Measurements from ENCODE around the gene EXOSC2.

EXOSC2 gene

DNA sequence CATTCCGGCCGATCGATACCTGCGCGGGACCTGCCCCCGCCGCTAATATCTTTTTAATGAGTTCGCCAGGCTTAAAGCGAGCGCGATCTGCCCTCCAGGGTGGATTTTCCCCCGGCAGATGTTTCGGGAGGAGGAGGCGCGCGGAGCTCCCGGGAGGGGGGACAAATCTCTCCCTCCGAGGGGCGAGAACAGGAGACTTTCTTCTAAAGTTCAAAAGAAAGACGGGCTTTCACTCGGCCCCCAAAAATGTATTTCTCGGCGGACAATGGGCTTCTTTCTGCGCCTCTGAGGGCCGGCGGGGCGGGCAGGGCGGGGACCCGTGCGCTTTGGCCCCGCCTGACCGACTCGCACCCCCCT, 33.3 kb upstream of the EXOSC2 start:
- TF ChIP-seq CTCF (IDR thresholded peaks at IDR 0.05; ENCODE audit: insufficient read depth, missing control alignments): no peak
- FAIRE-seq (no peak), DNase-seq (ENCODE audit: insufficient read length, low spot score) (no peak)

DNA sequence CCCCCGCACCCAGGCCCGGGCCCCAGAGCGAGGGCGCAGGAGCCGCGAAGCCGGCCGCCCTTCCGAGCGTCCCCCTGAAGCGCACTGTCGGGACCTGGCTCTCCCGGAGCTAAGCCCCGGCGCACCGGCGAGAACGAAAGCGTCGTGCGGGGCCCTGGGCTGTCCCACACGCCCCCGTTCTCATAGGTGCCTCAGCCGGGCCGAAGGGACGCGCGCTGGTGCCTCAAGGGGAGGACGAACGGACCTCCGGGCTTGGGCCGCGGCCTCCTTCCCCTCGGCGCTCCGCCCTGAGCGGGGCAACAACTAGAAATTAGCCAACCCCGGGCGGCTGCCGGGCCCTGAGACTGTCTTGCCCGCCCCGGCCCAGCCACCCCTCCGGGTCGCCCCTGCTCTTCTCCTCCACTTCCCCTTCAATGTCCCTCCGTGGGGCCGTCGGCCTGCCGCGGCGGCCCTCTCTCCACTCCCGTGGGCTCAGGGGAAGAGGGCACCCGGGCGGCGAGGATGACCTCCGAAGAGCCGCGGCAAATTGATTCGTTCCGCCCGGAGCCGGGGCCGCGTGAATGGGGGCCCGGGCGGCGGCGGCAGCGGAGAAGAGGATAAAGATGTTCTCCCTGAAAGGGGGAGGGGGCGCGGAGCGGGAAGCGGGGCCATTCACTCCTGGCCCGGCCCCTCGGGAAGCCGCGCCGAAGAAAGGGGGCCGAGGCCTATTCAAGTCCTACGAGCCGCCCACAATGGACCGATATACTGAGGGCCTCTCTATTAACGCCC, 32.7 kb upstream of the EXOSC2 start:
- no peak for FAIRE-seq
- no peak for TF ChIP-seq CTCF (IDR thresholded peaks at IDR 0.05; ENCODE audit: insufficient read depth, missing control alignments)
- DNase-seq (ENCODE audit: insufficient read length, low spot score): no peak

GRCh38 chr9:130661451-130662098, 32.0 kb upstream of the EXOSC2 start:
- DNase-seq (ENCODE audit: insufficient read length, low spot score) (no peak), FAIRE-seq (no peak)
- no peak for TF ChIP-seq CTCF (IDR thresholded peaks at IDR 0.05; ENCODE audit: insufficient read depth, missing control alignments)

DNA sequence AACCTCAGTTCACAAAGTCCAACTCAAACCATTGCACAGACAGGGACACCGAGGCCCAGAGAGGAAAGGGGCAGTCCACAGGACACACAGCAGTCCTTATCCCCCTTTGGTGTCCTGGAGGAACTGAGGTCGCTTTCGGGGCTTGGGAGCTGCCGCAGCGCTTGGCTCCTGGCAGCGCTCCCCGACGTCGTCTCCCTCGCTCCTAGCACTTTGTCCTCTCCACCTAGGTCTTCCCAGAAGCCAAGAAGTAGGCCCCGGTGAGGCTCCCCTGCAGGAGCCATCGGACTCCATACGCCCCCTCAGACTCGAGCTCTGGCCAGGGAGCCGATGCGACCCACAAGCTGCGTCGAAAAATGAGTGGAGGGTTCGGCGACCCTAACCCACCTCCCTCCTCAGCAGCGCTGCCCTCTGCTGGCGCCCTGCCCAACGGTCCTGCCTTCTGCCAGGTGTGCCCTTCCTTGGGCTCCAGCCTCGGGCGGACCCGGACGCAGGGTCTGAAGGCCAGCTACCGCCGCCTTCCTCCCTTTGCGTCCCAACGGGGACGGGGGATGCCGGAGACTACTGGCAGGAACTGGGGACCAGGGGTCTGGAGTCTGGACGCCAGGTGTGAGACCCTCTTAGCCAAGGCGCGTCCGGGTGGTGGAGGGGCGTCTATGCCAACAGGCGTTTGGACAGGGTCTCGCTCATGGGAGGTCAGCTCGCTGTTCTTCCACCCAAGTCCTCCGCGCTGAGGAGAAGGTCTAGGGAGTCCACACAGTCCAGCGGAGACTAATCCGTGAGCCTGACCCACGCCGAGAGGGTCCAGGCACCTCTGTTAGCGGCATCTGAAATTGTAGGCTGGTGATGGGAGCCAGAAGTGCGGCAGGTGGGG, 31.2 kb upstream of the EXOSC2 start:
- no peak for TF ChIP-seq CTCF (IDR thresholded peaks at IDR 0.05; ENCODE audit: insufficient read depth, missing control alignments)
- FAIRE-seq: no peak

DNA sequence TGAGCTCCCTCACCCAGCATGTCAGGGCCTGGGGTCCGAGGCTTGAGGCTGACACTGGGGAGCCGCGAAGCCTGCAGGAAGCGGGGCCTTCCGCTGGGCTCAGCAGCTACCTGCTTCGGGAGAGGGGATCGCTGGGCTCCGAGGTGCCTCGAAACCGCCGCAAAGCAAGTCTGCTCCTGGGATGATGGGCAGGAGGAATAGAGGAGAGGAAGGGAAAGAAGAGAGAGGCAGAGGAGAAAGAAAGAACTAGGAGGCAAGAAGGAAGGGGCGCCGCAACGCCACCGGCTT, 30.7 kb upstream of the EXOSC2 start:
- no peak for DNase-seq (ENCODE audit: insufficient read length, low spot score)
- no peak for FAIRE-seq
- TF ChIP-seq CTCF (IDR thresholded peaks at IDR 0.05; ENCODE audit: insufficient read depth, missing control alignments): no peak

More for the DNA sequence above, 31.2 kb upstream of the EXOSC2 start:
- no peak for DNase-seq (ENCODE audit: insufficient read length, low spot score)

DNA sequence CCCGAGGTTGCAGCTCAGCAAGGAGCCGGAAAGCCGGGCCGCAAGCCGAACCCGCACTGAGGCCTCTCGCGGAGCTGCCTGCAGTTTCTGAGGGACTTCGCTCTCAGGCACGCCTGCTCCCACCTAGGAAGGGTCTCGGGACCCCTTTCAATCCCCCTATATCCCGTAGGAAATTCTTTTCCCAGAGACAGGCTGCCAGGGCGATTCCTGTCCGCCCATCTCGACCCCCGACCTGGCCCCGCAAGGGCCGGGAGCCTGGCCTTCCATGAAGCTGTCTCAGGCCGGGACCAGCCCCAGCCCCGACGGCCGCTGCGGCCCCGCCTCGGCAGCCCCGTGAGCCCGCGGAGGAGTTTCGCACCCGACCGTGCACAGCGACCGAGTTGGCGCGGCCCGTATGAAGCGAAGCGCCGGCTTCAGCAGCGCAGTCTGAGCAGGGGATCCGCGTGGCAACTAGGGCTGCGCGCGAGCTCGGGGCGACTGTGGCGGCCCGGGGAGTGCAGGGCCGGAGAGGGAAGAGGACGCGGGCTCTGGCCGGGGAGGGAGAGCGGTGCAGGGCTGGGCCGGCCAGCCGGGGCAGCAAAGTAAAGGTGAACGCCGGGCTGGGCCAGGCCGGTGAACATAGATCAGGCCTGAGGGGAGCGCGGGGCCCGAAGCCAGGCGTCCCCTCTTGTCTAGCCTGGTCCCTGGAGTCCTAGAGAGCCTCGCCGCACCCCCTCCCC, 30.2 kb upstream of the EXOSC2 start:
- no peak for TF ChIP-seq CTCF (IDR thresholded peaks at IDR 0.05; ENCODE audit: insufficient read depth, missing control alignments)
- FAIRE-seq: no peak
- DNase-seq (ENCODE audit: insufficient read length, low spot score): peak; percentile 52
